Gastrocnemius medialis (tissue), 4 donors: ENCODE results near the gene TMTC1. TPM values are rescaled to one million over a fixed set of nuclear protein-coding genes. Genes with fewer than 3 reads are reported as not detected.

ENCODE experiments used
- ATAC-seq, 2 donors: fragments of 150-250 bp; one replicate each; pipeline ENCODE4 v1.9.1; 2016
- DNase-seq, 2 donors: peaks; one replicate each; pipeline ENCODE4 v3.0.0-alpha.2; 2019
- H3K27ac ChIP-seq, 4 donors: fragments of 200-600 bp; sonication (generic); 1 replicate in 1 of 4; 2 replicates in 3 of 4; pipeline ENCODE4 v1.5.1; 2016 to 2018; ENCODE audit warnings: mild to moderate bottlenecking in 2 of 4, moderate library complexity in 1 of 4
- H3K27me3 ChIP-seq, 3 donors: fragments of 200-600 bp; sonication (generic) in 2 of 3; 1 replicate in 1 of 3; 2 replicates in 2 of 3; pipeline versions ENCODE4 v1.5.1 to v1.6.0; 2016 to 2019; ENCODE audit warnings: mild to moderate bottlenecking in 1 of 3, moderate library complexity in 1 of 3
- H3K36me3 ChIP-seq, 2 donors: fragments of 200-600 bp; sonication (generic) in 1 of 2; one replicate each; pipeline ENCODE4 v1.5.1; 2017 to 2018
- H3K4me1 ChIP-seq, 2 donors: fragments of 200-600 bp; sonication (generic) in 1 of 2; one replicate each; pipeline ENCODE4 v1.5.1; 2016 to 2017; ENCODE audit warnings: mild to moderate bottlenecking in 2 of 2
- H3K4me3 ChIP-seq, 4 donors: fragments of 200-600 bp; sonication (generic) in 3 of 4; 1 replicate in 1 of 4; 2 replicates in 3 of 4; pipeline ENCODE4 v1.5.1; 2016 to 2019; ENCODE audit warnings: mild to moderate bottlenecking in 2 of 4
- H3K9me3 ChIP-seq, 3 donors: fragments of 200-600 bp; sonication (generic) in 2 of 3; 1 replicate in 1 of 3; 2 replicates in 2 of 3; pipeline ENCODE4 v1.5.1; 2016 to 2019
- CTCF ChIP-seq, 5 experiments: fragments of 450-650 bp in 3 of 5; fragments of 200-600 bp in 2 of 5; sonication (generic) in 2 of 5; IDR thresholded peaks in 4 of 5; conservative IDR thresholded peaks in 1 of 5; 1 replicate in 4 of 5; 2 replicates in 1 of 5; pipeline ENCODE4 v1.5.1; 2016 to 2019; ENCODE audit warnings: antibody characterized with exemption in 5 of 5, mild to moderate bottlenecking in 3 of 5, moderate library complexity in 3 of 5
- POLR2A ChIP-seq, 2 donors: fragments of 450-650 bp; IDR thresholded peaks; one replicate each; pipeline ENCODE4 v1.6.1; 2017; ENCODE audit warnings: antibody characterized with exemption in 2 of 2, mild to moderate bottlenecking in 2 of 2, moderate library complexity in 2 of 2
- in situ Hi-C, 4 donors: fragments of 200-750 bp; cut with MboI; loops; one replicate each; pipeline versions ENCODE4 v1.15.0 to v1.8.0; 2017; ENCODE audit warnings: low sequenced_read_pairs in 4 of 4
- intact Hi-C: fragments of 100-400 bp; cut with DNase I; formaldehyde crosslinking; loops from one replicate; pipeline ENCODE4 v1.15.1; 2023; ENCODE audit warnings: low total_unique reads
- total RNA-seq, 4 donors: library from RNA; depleted of rRNA; stranded (reverse); fragments of >200 nt; gene quantifications; one replicate each; pipeline versions ENCODE4 v1.1.0 to v1.2.3, GENCODE V29; 2016

TMTC1 gene
- total RNA-seq, 4 donors from 2014 or later, result 38.5 to 83.5 (median 42.6) TPM

- DNase-seq (no peak), ATAC-seq (no peak)
- H3K27me3 ChIP-seq, result no peaks in the 10 kb centered on the region
- H3K9me3 ChIP-seq, result no peaks in the 10 kb centered on the region
- intact Hi-C loops (no loop called here), in situ Hi-C loops (no loop called here)
- H3K36me3 ChIP-seq, result no peaks in the 10 kb centered on the region
- H3K27ac ChIP-seq, result no peak overlapping the region
- peaks cover 19% of the 10 kb centered on the region in 2 donors for H3K4me1 ChIP-seq
- TF ChIP-seq CTCF (IDR thresholded peaks at IDR 0.05 in 4 of 5, conservative IDR thresholded peaks at IDR 0.05 in 1 of 5) (no peak), POLR2A (IDR thresholded peaks at IDR 0.05) (no peak)
- no peak overlapping the region for H3K4me3 ChIP-seq
Measured at GRCh38 chr12:29792853-29793252, 9.1 kb upstream of the TMTC1 start.

- intact Hi-C loops, result no loop called here
- TF ChIP-seq POLR2A (IDR thresholded peaks at IDR 0.05) (no peak), CTCF (IDR thresholded peaks at IDR 0.05 in 4 of 5, conservative IDR thresholded peaks at IDR 0.05 in 1 of 5) (no peak)
- Histone ChIP-seq H3K9me3 (no peaks in the 10 kb centered on the region), H3K4me3 (no peak overlapping the region), H3K4me1 (peaks cover 12 to 14% of the 10 kb centered on the region in 2 donors), H3K27ac (no peak overlapping the region), H3K27me3 (no peaks in the 10 kb centered on the region), H3K36me3 (no peaks in the 10 kb centered on the region)
- in situ Hi-C loops, result no loop called here
- ATAC-seq (no peak), DNase-seq (no peak)
Measured at GRCh38 chr12:29792132-29792531, 8.4 kb upstream of the TMTC1 start.

GRCh38 chr12:29782871-29783772 is 620 bp downstream of the TMTC1 start:
- intact Hi-C loops, result loop anchor here (2.0 to 5.0 kb wide), 8 partner anchors 14 to 271 kb away; no protein-coding TSS in a partner anchor
- in situ Hi-C loops, result loop anchor here in 1 of 4 donors (10.0 kb wide), 1 partner anchor 238 kb away; no protein-coding TSS in a partner anchor
- peak in 1 of 2 donors; percentile 7 for TF ChIP-seq POLR2A (IDR thresholded peaks at IDR 0.05)
- no peak for TF ChIP-seq CTCF (IDR thresholded peaks at IDR 0.05 in 4 of 5, conservative IDR thresholded peaks at IDR 0.05 in 1 of 5)
- H3K9me3 ChIP-seq, result no peaks in the 10 kb centered on the region
- ATAC-seq, result peak; percentile 63 to 70
- no peaks in the 10 kb centered on the region for H3K27me3 ChIP-seq
- H3K4me3 ChIP-seq, result peak overlapping the region; percentile 65 to 85 (median 74)
- peak; percentile 38 to 66 for DNase-seq
- H3K27ac ChIP-seq, result peak overlapping the region; percentile 86 to 99 (median 97)
- H3K36me3 ChIP-seq, result no peaks in the 10 kb centered on the region
- peaks cover 30 to 33% of the 10 kb centered on the region in 2 donors for H3K4me1 ChIP-seq

- Histone ChIP-seq H3K27ac (peak overlapping the region; percentile 86 to 99 (median 97)), H3K36me3 (no peaks in the 10 kb centered on the region), H3K9me3 (no peaks in the 10 kb centered on the region), H3K27me3 (no peaks in the 10 kb centered on the region), H3K4me3 (peak overlapping the region; percentile 65 to 85 (median 74)), H3K4me1 (peaks cover 37 to 40% of the 10 kb centered on the region in 2 donors)
- in situ Hi-C loops (loop anchor here in 1 of 4 donors (10.0 kb wide), 1 partner anchor 238 kb away; no protein-coding TSS in a partner anchor), intact Hi-C loops (loop anchor here (2.0 to 5.0 kb wide), 8 partner anchors 14 to 270 kb away; no protein-coding TSS in a partner anchor)
- TF ChIP-seq POLR2A (IDR thresholded peaks at IDR 0.05) (peak; percentile 5 to 40), CTCF (IDR thresholded peaks at IDR 0.05 in 4 of 5, conservative IDR thresholded peaks at IDR 0.05 in 1 of 5) (no peak)
- ATAC-seq, result peak; percentile 66 to 68
- DNase-seq, result peak; percentile 25 to 29
Measured at GRCh38 chr12:29782285-29782870, 1.4 kb downstream of the TMTC1 start.
